AG04449 (cell line): Measurements from ENCODE around the gene ESCO1.
"Not testable (repeated sequence)": the region's sequence is repeated elsewhere in the genome, so short reads cannot be mapped to it uniquely, and the experiment has no call there.

Experiments used
- CTCF ChIA-PET: fragments of 350-600 bp; formaldehyde crosslinking; extraction: SDS; loops from one replicate; lab custom pipeline; 2021; ENCODE audit warnings: antibody characterized with exemption; lab: Yijun Ruan, JAX
- POLR2A ChIA-PET: fragments of 400-600, 350-600 bp; formaldehyde crosslinking; extraction: SDS; loops from one replicate; lab custom pipeline; 2020; ENCODE audit warnings: antibody characterized with exemption, inconsistent platforms; lab: Yijun Ruan, JAX
- DNase-seq: peaks from one replicate; pipeline ENCODE4 v3.0.0-alpha.2; 2010; ENCODE audit warnings: low read depth, low spot score
- H3K4me3 ChIP-seq: 2 replicates; pipeline ENCODE4 v1.5.1; 2011; ENCODE audit warnings: low read depth, mild to moderate bottlenecking, control low read depth, low read length
- CTCF ChIP-seq: IDR thresholded peaks from one replicate; pipeline ENCODE4 v1.5.1; 2011; ENCODE audit warnings: mild to moderate bottlenecking, moderate library complexity, low read length, control low read depth, inconsistent platforms; ENCODE audit not compliant: insufficient read depth; ENCODE audit errors: missing control alignments

The ESCO1 gene

DNA sequence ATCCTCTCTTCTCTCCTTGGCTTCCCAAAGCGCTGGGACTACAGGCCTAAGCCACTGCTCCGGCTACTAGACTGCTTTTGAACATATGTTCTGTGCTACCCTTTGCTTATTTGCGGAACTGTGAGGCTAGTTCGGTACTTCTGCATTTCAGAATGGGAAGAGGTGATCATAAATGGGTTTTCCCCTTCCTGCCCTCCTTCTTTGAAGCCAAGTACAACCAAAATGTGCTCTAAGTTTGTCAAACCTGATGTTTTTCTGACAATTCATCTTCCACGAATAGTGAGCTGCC lies 1.7 kb upstream of the ESCO1 start:
- CTCF ChIA-PET, result interaction anchor here (1.2 to 2.1 kb wide), 3 partner anchors 10 to 34 kb away, joined by 3 to 18 read pairs (median 9); partner anchors contain the start of gene SNRPD1
- no peak for DNase-seq

DNA sequence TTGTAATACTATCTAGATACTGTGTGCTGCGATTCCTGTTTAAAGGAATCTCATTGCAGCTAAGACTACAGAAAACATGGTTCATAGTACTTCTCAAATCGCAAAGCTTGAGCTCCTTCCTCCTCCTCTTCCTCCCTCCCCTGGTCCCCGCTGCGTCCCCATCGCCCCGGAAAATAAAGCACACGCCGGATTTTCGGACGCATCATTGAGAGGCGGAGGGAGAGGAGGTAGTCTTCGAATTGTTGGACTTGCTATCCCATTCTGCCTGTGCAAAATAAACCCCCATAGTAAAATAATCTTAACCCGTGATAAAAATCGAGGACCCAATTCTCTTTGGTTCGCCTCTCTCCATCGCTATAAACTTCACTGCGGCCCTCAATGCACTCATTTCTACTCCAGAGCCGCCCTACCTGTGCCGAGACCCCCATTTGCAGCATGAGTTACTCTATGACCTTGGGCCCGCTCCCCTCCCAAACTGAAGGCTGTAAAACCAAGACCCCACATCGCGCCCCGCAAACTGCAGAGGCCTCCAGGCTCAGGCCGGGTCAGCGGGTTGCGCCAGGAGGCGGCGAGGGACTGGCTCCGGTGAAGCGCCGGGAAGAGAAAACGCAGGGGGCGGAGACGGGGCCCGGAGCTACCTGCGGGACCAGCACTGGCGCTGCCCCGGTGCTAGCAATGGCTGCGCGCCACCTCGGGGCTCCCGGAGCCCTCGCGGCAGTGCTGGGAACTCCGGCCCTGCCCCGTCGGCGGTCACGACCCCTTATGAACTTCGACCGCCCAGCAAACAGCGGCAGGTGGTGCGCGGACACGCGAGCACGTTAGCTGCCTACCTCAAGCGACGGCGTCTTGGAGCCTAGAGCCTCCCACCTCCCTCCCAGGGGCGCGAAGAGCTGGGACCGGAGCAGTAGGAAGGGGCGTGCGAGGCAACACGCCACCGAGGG lies 649 bp downstream of the ESCO1 start:
- no peak for DNase-seq
- peak; percentile 5 for TF ChIP-seq CTCF
- ChIA-PET CTCF (interaction anchor here (0.6 to 3.4 kb wide), 44 partner anchors 10 to 436 kb away, joined by 3 to 104 read pairs (median 5); partner anchors contain the start of genes ABHD3 and SNRPD1), POLR2A (interaction anchor here (0.6 to 1.4 kb wide), 6 partner anchors 11 to 176 kb away, joined by 3 to 13 read pairs (median 4); partner anchors contain the start of genes ABHD3 and SNRPD1)
- H3K4me3 ChIP-seq, result peak overlapping the region; percentile 99

More for the DNA sequence above, 1.7 kb upstream of the ESCO1 start:
- POLR2A ChIA-PET, result no interaction called here
- no peak overlapping the region for H3K4me3 ChIP-seq
- TF ChIP-seq CTCF, result no peak

DNA sequence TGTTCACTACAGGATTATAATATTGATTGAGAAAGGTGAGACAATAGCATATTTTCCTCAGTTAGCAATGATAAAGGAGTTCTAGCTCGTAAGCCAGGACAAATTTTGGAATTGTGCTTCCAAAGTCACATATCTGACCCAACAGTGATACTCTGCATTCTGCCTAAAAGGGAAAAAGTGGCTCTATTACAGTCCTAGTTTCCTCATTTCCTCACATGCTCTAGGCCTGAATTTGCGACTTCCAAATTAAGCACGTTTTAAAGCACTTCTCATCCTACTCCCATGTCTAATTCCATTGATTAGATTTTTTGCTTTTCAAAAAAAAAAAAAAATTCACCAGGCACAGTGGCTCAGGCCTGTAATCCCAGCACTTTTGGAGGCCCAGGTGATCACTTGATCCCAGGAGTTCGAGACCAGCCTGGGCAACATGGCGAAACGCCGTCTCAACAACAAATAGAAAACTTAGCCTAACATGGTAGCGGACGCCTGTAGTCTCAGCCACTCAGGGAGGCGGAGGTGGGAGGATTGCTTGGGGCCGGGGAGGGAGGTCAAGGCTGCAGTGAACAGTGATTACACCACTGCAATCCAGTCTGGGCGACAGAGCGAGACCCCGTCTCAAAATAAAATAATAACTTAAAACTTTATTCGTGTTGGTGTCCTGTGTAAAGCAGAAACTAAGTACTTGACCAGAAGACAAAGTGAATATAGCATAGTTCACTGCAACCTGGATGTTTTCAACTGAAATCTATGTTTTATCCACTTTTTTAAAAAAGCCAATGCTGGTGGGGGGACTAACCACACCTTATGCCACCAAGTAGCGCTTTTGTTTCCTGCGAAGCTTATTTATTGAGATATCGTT lies 1.5 kb downstream of the ESCO1 start:
- ChIA-PET CTCF (interaction anchor here (0.6 to 3.6 kb wide), 7 partner anchors 10 to 605 kb away, joined by 3 to 104 read pairs (median 22); partner anchors contain the start of gene SNRPD1), POLR2A (interaction anchor here (0.6 kb wide), 1 partner anchor 32 kb away, joined by 4 read pairs; no protein-coding TSS in a partner anchor)
- peak overlapping the region; percentile 99 for H3K4me3 ChIP-seq
- no peak for DNase-seq
- no peak for TF ChIP-seq CTCF

DNA sequence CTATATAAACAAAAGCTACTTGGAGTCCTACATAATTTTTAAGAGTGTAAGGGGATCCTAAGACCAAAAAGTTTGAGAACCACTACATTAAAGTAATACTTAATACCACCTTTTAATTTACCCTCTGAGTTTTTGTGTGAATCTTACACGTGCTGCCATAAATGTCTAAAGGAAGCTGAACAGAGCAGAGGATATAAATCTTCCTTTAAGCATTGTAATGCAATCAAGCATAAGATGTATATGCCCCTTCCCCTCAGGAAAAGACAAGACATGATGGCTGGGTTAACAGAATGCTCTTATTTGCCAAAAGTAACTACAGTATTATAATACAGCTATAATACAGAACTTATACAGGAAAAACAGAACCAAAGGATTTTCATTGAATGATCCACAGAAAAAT lies 2.9 kb downstream of the ESCO1 start:
- POLR2A ChIA-PET, result no interaction called here
- CTCF ChIA-PET, result interaction anchor here (1.2 to 3.6 kb wide), 3 partner anchors 11 to 22 kb away, joined by 3 to 33 read pairs (median 9); partner anchors contain the start of gene SNRPD1
- TF ChIP-seq CTCF, result no peak
- DNase-seq, result no peak
- H3K4me3 ChIP-seq, result no peak overlapping the region

DNA sequence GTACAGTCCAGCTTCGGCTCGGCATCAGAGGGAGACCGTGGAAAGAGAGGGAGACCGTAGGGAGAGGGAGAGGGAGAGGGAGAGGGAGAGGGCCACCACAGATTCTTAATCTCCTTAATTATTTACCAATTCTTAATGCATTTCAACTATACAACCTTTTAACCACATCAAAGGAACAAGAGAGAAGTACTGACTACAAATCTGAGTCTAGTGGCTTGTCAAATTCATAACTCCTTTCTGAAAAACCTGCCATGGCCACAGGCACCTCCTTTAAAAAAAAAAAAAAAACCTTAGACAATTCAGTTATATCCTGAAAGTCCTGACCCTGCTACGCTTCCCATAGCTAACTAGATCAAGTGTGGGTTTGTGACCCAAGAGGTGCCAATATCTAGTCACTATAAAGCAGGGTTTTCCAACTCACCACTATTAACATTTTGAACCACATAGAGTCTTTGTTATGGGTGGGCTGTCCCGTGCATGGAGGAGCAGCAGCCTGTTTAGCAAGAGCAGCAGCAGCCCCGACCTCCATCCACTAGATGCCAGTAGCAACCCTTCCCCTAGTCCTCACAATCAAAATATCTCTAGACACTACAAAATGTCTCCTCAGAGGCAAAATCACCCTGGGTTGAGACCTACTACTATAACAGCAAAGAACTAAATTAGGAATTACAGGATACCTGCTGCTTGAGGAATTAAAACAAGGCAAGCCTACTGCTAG lies 6.8 kb downstream of the ESCO1 start:
- POLR2A ChIA-PET, result no interaction called here
- TF ChIP-seq CTCF, result no peak
- DNase-seq, result no peak
- no peak overlapping the region for H3K4me3 ChIP-seq
- CTCF ChIA-PET, result no interaction called here

DNA sequence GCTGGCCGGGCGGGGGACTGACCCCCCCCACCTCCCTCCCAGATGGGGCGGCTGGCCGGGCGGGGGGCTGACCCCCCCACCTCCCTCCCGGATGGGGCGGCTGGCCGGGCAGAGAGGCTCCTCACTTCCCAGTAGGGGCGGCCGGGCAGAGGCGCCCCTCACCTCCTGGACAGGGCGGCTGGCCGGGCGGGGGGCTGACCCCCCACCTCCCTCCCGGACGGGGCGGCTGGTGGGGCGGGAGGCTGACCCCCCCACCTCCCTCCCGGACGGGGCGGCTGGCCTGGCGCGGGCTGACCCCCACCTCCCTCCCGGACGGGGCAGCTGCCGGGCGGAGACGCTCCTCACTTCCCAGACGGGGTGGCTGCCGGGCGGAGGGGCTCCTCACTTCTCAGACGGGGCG lies 8.1 kb downstream of the ESCO1 start:
- DNase-seq, POLR2A ChIA-PET, CTCF ChIA-PET, H3K4me3 ChIP-seq: not testable (repeated sequence)
